HEK293 (cell line): ENCODE measurements around the gene DNMT3A.

Experiments
- CTCF ChIA-PET: fragments of 350-600 bp; formaldehyde crosslinking; extraction: SDS; loops from one replicate; lab custom pipeline; 2021; ENCODE audit warnings: antibody characterized with exemption; lab: Yijun Ruan, JAX
- POLR2A ChIA-PET: fragments of 300-600 bp; formaldehyde crosslinking; extraction: SDS; loops from one replicate; lab custom pipeline; 2020; ENCODE audit warnings: antibody characterized with exemption, inconsistent platforms; lab: Yijun Ruan, JAX
- H3K27ac ChIP-seq: fragments of 200-500 bp; sonication (Bioruptor generic); 2 replicates; pipeline ENCODE4 v1.5.1; 2014; ENCODE audit warnings: low read depth, low read length, control low read depth, inconsistent platforms; ENCODE audit errors: extremely low read depth
- H3K36me3 ChIP-seq, 2 experiments: fragments of 200-500 bp in 1 of 2; sonication (Bioruptor generic) in 1 of 2; 1 replicate in 1 of 2; 2 replicates in 1 of 2; pipeline ENCODE4 v1.5.1; 2014 to 2017; ENCODE audit warnings: inconsistent platforms in 2 of 2, low read length in 2 of 2; ENCODE audit not compliant: control insufficient read depth in 2 of 2, insufficient read depth in 1 of 2
- H3K4me1 ChIP-seq: fragments of 200-500 bp; sonication (Bioruptor generic); 2 replicates; pipeline ENCODE4 v1.5.1; 2014; ENCODE audit warnings: mild to moderate bottlenecking, low read length, inconsistent platforms; ENCODE audit not compliant: control insufficient read depth, insufficient read depth
- H3K4me3 ChIP-seq: 2 replicates; pipeline ENCODE4 v1.5.1; 2011; ENCODE audit warnings: low read depth, mild to moderate bottlenecking, control low read depth, low read length, moderate library complexity
- H3K9me3 ChIP-seq: fragments of 200-500 bp; sonication (Bioruptor generic); 2 replicates; pipeline ENCODE4 v1.5.1; 2014; ENCODE audit warnings: low read depth, low read length, inconsistent platforms; ENCODE audit not compliant: control insufficient read depth, insufficient read depth
- KLF1 ChIP-seq: fragments of 450-650 bp; formaldehyde crosslinking; IDR thresholded peaks from 2 replicates; pipeline ENCODE4 v1.5.1; 2016; ENCODE audit warnings: missing biosample characterization, missing genetic modification characterization
- KLF17 ChIP-seq: fragments of 450-650 bp; formaldehyde crosslinking; IDR thresholded peaks from 2 replicates; pipeline ENCODE4 v1.5.1; 2016; ENCODE audit warnings: missing biosample characterization, missing genetic modification characterization
- KLF7 ChIP-seq: fragments of 450-650 bp; formaldehyde crosslinking; IDR thresholded peaks from 2 replicates; pipeline ENCODE4 v1.5.1; 2016; ENCODE audit warnings: missing biosample characterization, missing genetic modification characterization, borderline replicate concordance
- PRDM2 ChIP-seq: fragments of 450-650 bp; formaldehyde crosslinking; IDR thresholded peaks from 2 replicates; pipeline ENCODE4 v1.5.1; 2016; ENCODE audit warnings: missing biosample characterization, missing genetic modification characterization, borderline replicate concordance
- SP2 ChIP-seq: fragments of 450-650 bp; formaldehyde crosslinking; IDR thresholded peaks from 2 replicates; pipeline ENCODE4 v1.5.1; 2016; ENCODE audit warnings: missing biosample characterization, missing genetic modification characterization
- TRIM28 ChIP-seq: IDR thresholded peaks from 2 replicates; pipeline ENCODE4 v1.6.1; 2011; ENCODE audit warnings: low read length, control low read depth, borderline replicate concordance
- YY2 ChIP-seq: fragments of 450-650 bp; formaldehyde crosslinking; IDR thresholded peaks from 2 replicates; pipeline ENCODE4 v1.5.1; 2016; ENCODE audit warnings: missing biosample characterization, missing genetic modification characterization
- ZBTB48 ChIP-seq: fragments of 450-650 bp; formaldehyde crosslinking; IDR thresholded peaks from 2 replicates; pipeline ENCODE4 v1.5.1; 2016; ENCODE audit warnings: missing biosample characterization, missing genetic modification characterization
- ZNF155 ChIP-seq: fragments of 450-650 bp; formaldehyde crosslinking; IDR thresholded peaks from 2 replicates; pipeline ENCODE4 v1.5.1; 2016; ENCODE audit warnings: missing biosample characterization, missing genetic modification characterization
- ZNF19 ChIP-seq: fragments of 450-650 bp; formaldehyde crosslinking; IDR thresholded peaks from 2 replicates; pipeline ENCODE4; 2016; ENCODE audit warnings: missing biosample characterization, missing genetic modification characterization, low read depth
- ZNF23 ChIP-seq: fragments of 450-650 bp; formaldehyde crosslinking; IDR thresholded peaks from 2 replicates; pipeline ENCODE4 v1.5.1; 2016; ENCODE audit warnings: missing biosample characterization, missing genetic modification characterization, borderline replicate concordance
- ZNF449 ChIP-seq: fragments of 450-650 bp; formaldehyde crosslinking; IDR thresholded peaks from 2 replicates; pipeline ENCODE4 v1.5.1; 2017; ENCODE audit warnings: missing biosample characterization, mild to moderate bottlenecking, missing genetic modification characterization, moderate library complexity
- ZNF488 ChIP-seq: fragments of 450-650 bp; formaldehyde crosslinking; IDR thresholded peaks from 2 replicates; pipeline ENCODE4 v1.5.1; 2016; ENCODE audit warnings: missing biosample characterization, missing genetic modification characterization
- ZNF513 ChIP-seq: fragments of 450-650 bp; IDR thresholded peaks from 2 replicates; pipeline ENCODE4 v1.5.1; 2018; ENCODE audit warnings: missing biosample characterization, missing genetic modification characterization
- ZNF768 ChIP-seq: fragments of 450-650 bp; formaldehyde crosslinking; IDR thresholded peaks from 2 replicates; pipeline ENCODE4 v1.5.1; 2018; ENCODE audit warnings: missing biosample characterization, mild to moderate bottlenecking, missing genetic modification characterization
- TF ChIP-seq, protein P1 (sequence below): fragments of 450-650 bp; formaldehyde crosslinking; IDR thresholded peaks from 2 replicates; pipeline ENCODE4 v1.5.1; 2017; ENCODE audit warnings: missing biosample characterization, missing genetic modification characterization

DNMT3A gene

DNA sequence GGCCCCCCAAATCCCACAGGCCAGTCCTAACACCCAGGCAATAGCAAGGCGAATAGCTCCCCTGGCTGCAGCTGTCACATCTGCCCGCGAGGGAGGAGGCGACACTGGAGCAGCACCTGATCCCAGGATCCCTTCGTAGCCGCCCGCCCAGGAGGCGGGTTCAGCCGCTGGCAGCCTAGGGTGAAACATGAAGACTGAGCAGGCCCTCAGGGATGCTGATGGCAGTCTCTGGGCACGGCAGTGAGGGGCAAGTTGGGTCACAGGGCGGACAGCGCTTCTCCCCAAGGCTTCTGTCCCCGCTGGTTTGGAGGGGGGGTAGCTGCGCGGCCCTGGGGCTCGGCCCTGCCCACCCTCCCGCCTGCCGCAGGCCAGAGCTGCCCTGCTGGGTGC is 1.9 kb downstream of the DNMT3A start:
- Histone ChIP-seq H3K36me3 (no peaks in the 10 kb centered on the region), H3K9me3 (no peaks in the 10 kb centered on the region), H3K4me1 (peaks cover 7% of the 10 kb centered on the region; the same call in 1 of the 2 replicates), H3K27ac (peak overlapping the region; percentile 29; the same call in 1 of the 2 replicates), H3K4me3 (no peak overlapping the region)
- CTCF ChIA-PET = interaction anchor here (0.6 kb wide), 1 partner anchor 611 kb away, joined by 3 read pairs; no protein-coding TSS in a partner anchor
- TF ChIP-seq SP2 (tag by site-specific recombination) (peak; percentile 52), ZNF449 (tag by site-specific recombination) (no peak), KLF1 (tag by site-specific recombination) (peak; percentile 20; the same call in 1 of the 2 replicates)
- POLR2A ChIA-PET = interaction anchor here (0.6 kb wide), 1 partner anchor 87 kb away, joined by 3 read pairs; no protein-coding TSS in a partner anchor

DNA sequence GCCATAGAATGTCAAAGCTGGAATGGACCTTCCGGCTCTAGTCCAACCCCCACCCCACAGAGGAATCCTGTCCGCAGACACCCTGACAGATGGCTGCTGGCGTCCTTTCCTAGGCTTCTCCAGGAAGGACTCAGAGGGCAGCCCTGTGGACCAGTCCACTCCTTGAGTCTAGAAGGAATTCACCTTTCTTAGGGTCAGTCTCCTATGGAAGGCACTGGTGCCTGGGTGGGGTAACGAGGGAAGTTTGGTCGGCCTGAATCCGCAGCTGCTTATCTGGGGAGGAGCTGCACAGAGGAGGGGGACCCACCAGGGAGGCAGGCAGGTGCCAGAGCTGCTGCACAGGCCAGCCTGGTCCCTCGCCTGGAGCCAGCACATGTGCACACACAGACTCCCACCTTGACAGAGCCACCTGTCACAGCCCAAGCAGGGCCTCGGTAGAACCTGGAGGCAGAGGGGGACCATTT is 2.5 kb downstream of the DNMT3A start:
- ChIA-PET POLR2A (no interaction called here), CTCF (interaction anchor here (0.6 to 1.1 kb wide), 2 partner anchors 22 to 23 kb away, joined by 3 to 4 read pairs; no protein-coding TSS in a partner anchor)
- no peaks in the 10 kb centered on the region for H3K9me3 ChIP-seq
- no peak overlapping the region for H3K27ac ChIP-seq
- no peak overlapping the region for H3K4me3 ChIP-seq
- H3K36me3 ChIP-seq = no peaks in the 10 kb centered on the region
- TF ChIP-seq ZBTB48 (tag by site-specific recombination) (no peak), KLF7 (tag by site-specific recombination) (no peak), KLF17 (tag by site-specific recombination) (no peak), ZNF155 (tag by site-specific recombination) (no peak), TRIM28 (no peak), ZNF488 (tag by site-specific recombination) (no peak), PRDM2 (tag by site-specific recombination) (no peak), ZNF19 (tag by site-specific recombination) (no peak), ZNF513 (tag by site-specific recombination) (no peak), YY2 (tag by site-specific recombination) (no peak), ZNF768 (no peak), ZNF23 (tag by site-specific recombination) (no peak)
- TF ChIP-seq, protein P1, sequence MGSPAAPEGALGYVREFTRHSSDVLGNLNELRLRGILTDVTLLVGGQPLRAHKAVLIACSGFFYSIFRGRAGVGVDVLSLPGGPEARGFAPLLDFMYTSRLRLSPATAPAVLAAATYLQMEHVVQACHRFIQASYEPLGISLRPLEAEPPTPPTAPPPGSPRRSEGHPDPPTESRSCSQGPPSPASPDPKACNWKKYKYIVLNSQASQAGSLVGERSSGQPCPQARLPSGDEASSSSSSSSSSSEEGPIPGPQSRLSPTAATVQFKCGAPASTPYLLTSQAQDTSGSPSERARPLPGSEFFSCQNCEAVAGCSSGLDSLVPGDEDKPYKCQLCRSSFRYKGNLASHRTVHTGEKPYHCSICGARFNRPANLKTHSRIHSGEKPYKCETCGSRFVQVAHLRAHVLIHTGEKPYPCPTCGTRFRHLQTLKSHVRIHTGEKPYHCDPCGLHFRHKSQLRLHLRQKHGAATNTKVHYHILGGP (tag by site-specific recombination) = no peak
- peaks cover 10% of the 10 kb centered on the region; the same call in 1 of the 2 replicates for H3K4me1 ChIP-seq
